Activated T-helper 1 cell treated with anti-CD3 and anti-CD28 coated beads, Interleukin-12 subunit alpha, Interleukin-12 subunit beta, Interleukin-2, Interleukin-4 antibody, amounts not matched to agents 30 ng/mL and 10 ng/mL and 1 ng/mL, durations not matched to agents 14 hours and 24 hours and 36 hours (primary cell): Measurements from ENCODE around the gene TSC22D4. TPM values are rescaled to one million over a fixed set of nuclear protein-coding genes. Genes with fewer than 3 reads are reported as not detected.

ENCODE experiments used
- total RNA-seq: library from RNA; stranded (reverse); gene quantifications from 2 replicates; pipeline ENCODE4 v1.2.3, GENCODE V29; 2022

The TSC22D4 gene
- total RNA-seq, 1 donor from 2014 or later: 134 TPM

Other genes with a start within 250 kb of the TSC22D4 start
- gene SPDYE3, start 171.5 kb downstream of the TSC22D4 start, total RNA-seq: not detected in 2 replicates
- 82.6 and 83.9 TPM in 2 replicates for gene PILRB, start 121.1 kb downstream of the TSC22D4 start, total RNA-seq
- gene PILRA, start 105.7 kb downstream of the TSC22D4 start, total RNA-seq: 9.6 and 9.9 TPM in 2 replicates
- 2.0 and 2.4 TPM in 2 replicates for gene ZCWPW1, start 50.5 kb downstream of the TSC22D4 start, total RNA-seq
- gene MEPCE, start 49.4 kb downstream of the TSC22D4 start, total RNA-seq: 57.6 and 58.8 TPM in 2 replicates
- gene PPP1R35, start 42.7 kb downstream of the TSC22D4 start, total RNA-seq: 57.6 and 58.6 TPM in 2 replicates
- 2.8 and 2.9 TPM in 2 replicates for gene SPACDR, start 15.0 kb downstream of the TSC22D4 start, total RNA-seq
- gene NYAP1, start 4.7 kb upstream of the TSC22D4 start, total RNA-seq: 0.23 and 0.37 TPM in 2 replicates
- 113 and 124 TPM in 2 replicates for gene AGFG2, start 60.0 kb upstream of the TSC22D4 start, total RNA-seq
- 9.1 and 11.2 TPM in 2 replicates for gene SAP25, start 94.7 kb upstream of the TSC22D4 start, total RNA-seq
- 104 and 107 TPM in 2 replicates for gene LRCH4, start 106.9 kb upstream of the TSC22D4 start, total RNA-seq
- gene FBXO24, start 107.1 kb upstream of the TSC22D4 start, total RNA-seq: 0.27 and 0.41 TPM in 2 replicates
- 4.3 and 4.7 TPM in 2 replicates for gene PCOLCE, start 123.1 kb upstream of the TSC22D4 start, total RNA-seq
- gene MOSPD3, start 133.3 kb upstream of the TSC22D4 start, total RNA-seq: 10.3 and 11.5 TPM in 2 replicates
- 13.8 and 15.0 TPM in 2 replicates for gene TFR2, start 162.3 kb upstream of the TSC22D4 start, total RNA-seq
- gene ACTL6B, start 177.2 kb upstream of the TSC22D4 start, total RNA-seq: not detected in 2 replicates
- 218 and 221 TPM in 2 replicates for gene GNB2, start 194.5 kb upstream of the TSC22D4 start, total RNA-seq
- gene GIGYF1, start 215.0 kb upstream of the TSC22D4 start, total RNA-seq: 49.1 and 53.8 TPM in 2 replicates
- 82.7 and 84.4 TPM in 2 replicates for gene POP7, start 226.9 kb upstream of the TSC22D4 start, total RNA-seq
- not detected in 2 replicates for gene EPO, start 241.3 kb upstream of the TSC22D4 start, total RNA-seq